GM08714 (cell line): Measurements from ENCODE around the gene IRF2.
A peak's percentile ranks its signal among the peaks of the same experiment; 100 is the strongest.

Experiments
- H3K4me3 ChIP-seq: fragments of 200-500 bp; sonication (Bioruptor generic); 2 replicates; pipeline ENCODE4 v1.5.1; 2014; ENCODE audit warnings: mild to moderate bottlenecking, low read length, inconsistent platforms
- ZNF274 ChIP-seq: IDR thresholded peaks from 2 replicates; pipeline ENCODE4 v1.6.1; 2012; ENCODE audit warnings: mild to moderate bottlenecking, low read depth, low read length

Gene IRF2

GRCh38 chr4:184406958-184407391 is 67.4 kb downstream of the IRF2 start:
- H3K4me3 ChIP-seq, result no peak overlapping the region
- no peak for TF ChIP-seq ZNF274

DNA sequence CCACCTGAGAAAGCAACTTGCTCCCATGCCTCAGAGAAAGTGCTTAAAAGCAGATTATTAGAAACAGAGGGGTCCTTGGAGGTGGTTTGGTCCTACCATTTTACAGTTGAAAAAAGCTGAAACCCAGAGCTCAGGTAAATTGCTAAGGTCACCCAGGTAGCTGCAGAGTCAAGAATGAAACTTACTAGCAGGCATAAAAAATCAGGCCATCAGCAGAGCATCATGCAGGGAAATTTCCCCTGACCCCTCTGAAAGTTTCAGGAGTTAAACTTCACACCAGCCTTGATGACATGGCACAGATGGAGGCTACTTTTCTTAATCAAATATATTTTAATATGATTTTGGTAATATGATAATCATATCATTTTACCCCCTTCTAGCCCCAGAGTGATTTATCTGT is 70.3 kb downstream of the IRF2 start:
- H3K4me3 ChIP-seq, result no peak overlapping the region
- TF ChIP-seq ZNF274, result no peak

DNA sequence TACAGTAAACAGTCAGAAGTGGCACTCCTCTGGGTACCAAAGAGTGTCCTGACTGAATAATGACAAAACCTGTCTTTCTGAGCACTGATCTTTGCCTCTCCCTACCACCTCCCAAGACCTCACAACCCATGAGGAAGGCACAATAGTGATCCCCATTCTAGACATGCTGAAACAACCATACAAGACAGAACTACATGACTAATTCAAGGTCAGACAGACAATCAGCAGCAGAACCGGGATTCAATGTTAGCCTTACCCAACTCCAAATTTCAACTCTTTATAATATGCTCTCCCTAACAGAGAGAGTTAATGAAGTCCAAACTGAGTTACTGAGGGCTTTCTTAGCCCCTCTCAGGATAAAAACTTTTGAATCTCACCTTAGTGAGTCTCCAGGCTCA is 71.0 kb downstream of the IRF2 start:
- no peak overlapping the region for H3K4me3 ChIP-seq
- TF ChIP-seq ZNF274, result no peak

DNA sequence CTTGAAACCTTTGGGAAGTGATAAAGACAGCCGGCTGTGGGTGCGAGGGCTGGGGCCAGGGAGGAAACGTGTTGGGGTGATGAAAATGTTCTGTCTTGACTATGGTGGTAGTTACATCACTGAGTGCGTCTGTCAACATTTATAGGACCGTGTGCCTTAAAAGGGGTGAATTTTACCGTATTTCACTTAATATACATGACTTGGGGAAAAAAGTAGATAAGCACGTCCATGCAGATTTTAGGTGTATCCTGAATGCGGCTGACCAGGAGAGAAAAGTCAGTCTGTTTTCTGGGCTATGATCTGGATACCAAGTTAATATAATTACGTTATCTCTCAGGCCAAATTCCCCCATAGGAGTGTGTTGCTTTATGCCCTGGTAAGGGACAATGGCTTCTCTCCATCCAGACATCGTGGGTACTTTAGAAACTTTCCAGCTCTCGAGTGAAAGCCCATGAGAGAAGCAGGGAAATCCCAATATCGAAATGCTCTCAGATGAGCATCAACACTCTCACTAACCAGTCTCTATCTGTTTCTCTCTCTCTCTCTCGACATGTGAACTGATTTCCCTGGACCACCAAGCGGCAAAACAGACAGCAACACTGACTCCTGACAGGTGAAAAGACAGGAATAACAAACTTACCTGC is 71.5 kb downstream of the IRF2 start:
- TF ChIP-seq ZNF274, result no peak
- no peak overlapping the region for H3K4me3 ChIP-seq

DNA sequence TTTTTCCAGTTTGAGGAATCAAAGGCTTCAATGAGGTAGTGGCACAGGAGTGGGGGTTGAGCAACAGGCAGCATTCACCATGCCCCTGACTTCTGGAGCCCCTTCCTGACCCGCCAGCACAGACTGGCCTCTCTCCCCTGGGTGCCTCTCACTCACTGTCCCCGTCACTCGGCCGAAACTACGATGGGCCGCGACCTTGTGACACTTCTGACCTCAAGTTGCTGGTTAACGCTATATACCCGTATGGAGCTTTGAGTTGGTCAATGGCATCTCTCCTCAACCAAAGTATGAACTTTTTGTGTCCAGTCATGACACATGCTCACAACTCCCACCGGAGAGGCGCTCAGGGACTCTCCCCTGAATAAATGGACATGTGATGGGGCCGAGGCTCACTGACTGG is 72.1 kb downstream of the IRF2 start:
- H3K4me3 ChIP-seq, result no peak overlapping the region
- TF ChIP-seq ZNF274, result no peak

DNA sequence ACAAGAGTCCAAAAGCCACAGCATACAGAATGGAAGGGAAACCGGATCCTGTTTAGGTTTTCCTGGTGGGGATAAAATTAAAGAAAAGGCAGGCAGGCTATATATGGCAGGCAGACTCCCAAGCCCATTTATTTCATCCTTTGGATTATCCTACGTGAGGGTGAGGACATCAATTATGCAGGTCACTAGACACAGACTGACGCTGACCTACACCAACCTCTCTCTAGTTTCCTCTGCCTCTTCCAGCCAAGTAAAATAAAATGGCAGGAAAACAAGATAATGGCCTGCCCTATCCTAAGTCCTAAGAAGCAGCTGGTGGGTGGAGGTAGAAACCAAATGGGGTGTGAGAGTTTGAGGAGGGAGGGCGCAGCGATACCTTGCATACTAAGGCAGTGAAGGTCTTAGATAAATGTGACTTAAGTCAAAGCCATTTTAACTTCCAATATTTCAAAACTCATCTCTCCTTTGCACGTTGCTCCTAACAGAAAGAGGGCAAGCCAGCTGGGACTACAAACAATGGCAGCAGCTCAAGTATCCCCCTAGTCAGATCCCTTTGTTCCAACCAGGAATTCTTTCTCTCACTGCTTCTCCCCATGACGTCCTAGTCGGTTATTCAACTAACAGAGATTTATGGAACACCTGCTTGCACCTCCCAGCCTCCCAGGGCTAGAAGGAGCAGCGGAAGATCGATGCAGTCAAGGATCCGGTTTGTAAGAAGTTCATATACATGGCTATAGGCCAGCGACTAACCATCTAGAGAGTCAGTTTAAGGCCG is 72.8 kb downstream of the IRF2 start:
- H3K4me3 ChIP-seq, result no peak overlapping the region
- TF ChIP-seq ZNF274, result no peak

- no peak overlapping the region for H3K4me3 ChIP-seq
- TF ChIP-seq ZNF274, result no peak
Measured at GRCh38 chr4:184400891-184401290, 73.5 kb downstream of the IRF2 start.

DNA sequence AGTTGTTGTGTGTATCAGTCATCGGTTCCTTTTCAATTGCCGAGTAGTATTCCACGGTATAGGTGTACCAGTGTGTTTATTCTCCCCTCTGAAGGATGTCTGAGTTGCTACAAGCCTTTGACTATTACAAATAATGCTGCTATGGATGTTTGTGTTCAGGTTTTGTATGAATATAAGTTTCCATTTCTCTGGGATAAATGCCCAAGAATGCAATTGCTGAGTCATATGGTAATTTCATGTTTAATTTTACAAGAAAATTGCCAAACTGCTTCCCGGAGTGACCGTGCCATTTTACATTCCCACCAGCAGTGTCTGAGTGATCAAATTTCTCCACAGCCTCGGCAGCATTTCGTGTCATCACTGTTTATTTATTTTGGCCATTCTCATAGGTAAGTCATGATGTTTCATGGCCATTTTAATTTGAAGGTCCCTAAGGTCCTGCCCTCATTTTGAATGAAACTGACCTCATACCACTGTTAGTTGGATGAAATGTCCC is 73.9 kb downstream of the IRF2 start:
- no peak for TF ChIP-seq ZNF274
- H3K4me3 ChIP-seq, result no peak overlapping the region

DNA sequence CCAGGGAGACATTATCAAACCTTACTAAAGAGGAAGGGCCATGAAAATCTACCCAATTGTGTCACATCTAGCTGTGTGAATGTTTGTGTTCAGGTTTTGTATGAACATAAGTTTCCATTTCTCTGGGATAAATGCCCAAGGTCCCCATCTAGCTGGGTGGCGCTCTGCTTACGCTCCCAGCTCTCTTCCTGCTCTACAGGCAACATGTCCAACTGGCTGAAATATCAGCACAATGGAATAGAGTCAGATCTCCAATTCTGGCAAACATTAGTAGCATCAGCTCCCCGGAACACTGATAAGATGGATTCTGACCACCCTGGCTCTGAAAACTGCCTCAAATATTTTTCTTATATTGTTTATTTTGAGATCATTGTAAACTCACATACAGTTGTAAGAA is 74.8 kb downstream of the IRF2 start:
- no peak overlapping the region for H3K4me3 ChIP-seq
- no peak for TF ChIP-seq ZNF274

DNA sequence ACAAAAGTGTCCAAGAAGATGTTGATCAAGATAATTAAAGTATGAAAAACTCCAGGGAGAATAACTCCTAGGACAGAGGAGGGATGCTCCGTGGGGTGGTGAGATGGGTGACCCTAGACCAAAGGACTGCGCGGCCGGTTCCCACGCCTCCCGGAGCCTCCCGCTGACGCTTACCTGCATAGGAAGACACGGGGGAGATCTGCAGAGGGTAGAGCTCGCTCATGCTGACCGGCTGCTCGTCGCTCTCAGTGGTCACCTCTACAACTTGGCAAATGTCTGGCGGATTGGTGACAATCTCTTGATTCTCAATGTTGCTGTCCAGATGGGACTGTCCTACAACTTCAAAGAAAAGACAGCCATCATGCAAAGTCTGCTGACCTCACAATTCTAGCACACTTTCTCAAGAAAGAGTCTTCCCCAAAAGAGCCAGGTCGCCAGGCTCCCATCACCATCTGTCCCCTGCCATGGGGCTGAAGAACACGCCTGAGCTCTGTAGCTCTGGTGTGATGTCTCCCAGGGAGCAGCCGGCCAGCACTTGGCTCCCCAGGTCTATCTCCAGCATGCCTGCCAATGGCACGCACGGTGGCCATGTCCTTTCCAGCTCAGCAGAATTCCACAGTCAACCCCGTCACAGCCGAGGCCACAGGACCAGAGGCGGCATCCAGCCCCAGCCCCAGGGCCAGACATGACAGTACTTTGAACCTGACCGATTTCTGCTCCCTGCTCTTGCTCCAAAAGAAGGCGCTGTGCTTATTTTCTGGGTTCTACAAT is 75.4 kb downstream of the IRF2 start:
- H3K4me3 ChIP-seq, result no peak overlapping the region
- TF ChIP-seq ZNF274, result no peak

- H3K4me3 ChIP-seq, result no peak overlapping the region
- TF ChIP-seq ZNF274, result no peak
Measured at GRCh38 chr4:184397516-184398163, 76.7 kb downstream of the IRF2 start.

DNA sequence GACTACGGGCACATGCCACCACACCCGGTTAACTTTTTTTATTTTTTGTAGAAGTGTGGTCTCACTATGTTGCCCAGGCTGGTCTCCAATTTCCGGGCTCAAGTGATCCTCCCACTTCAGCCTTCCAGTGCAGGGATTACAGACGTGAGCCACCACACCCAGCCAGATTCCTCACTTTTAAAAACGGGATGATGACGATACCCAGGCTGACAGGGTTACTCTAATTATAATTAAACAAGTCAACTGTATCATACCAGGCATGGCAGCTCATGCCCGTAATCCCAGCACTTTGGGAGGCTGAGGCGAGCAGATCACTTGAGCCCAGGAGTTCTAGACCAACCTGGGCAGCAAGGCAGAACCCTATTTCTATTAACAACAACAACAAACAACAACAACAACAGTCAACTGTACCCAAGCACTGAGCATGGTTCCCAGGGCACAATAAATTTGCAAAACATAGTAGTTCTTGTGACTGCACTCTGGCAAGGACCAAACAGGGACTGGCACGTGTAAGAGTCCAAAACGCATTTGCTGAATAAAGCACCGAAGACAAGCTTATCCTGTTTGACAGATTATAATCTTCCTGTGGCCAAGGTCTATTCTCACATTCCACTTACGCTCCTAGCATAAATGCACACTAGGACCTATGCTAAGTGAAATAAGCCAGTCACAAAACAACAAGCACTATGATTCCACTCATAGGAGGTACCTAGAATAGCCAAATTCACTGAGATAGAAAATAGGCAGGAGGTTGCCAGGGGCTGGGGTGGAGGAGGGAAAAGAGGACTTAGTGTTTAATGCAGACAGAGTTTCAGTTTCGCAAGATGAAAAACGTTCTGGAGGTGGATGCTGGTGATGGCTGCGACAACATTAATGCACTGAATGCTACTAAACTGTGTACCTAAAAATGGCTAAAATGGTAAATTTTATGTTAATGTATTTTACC is 77.5 kb downstream of the IRF2 start:
- no peak for TF ChIP-seq ZNF274
- peak overlapping the region; percentile 0; the same call in 1 of the 2 replicates for H3K4me3 ChIP-seq

DNA sequence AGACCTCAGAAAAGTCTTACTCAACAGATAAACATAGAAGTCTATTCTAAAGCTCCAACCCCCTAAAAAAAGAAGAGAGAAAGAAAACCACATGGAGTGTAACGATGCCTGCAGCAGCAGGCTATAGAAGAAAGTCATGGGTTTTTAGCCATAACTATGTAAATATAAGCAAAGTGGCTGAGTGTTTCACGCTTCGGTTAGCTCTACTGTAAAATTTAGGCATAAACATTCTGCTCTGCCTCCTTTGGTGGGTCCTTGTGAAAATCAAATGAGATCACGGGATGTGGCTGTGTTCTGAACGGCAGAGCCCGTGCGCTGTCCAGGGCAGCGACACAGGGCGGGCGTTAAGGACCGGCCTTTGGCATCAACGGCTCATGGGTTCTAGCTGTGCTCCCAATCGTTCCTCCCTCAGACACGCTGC is 78.4 kb downstream of the IRF2 start:
- no peak for TF ChIP-seq ZNF274
- H3K4me3 ChIP-seq, result peak overlapping the region; percentile 63; the same call in 1 of the 2 replicates
